HG02943 (cell line): ENCODE results near the gene RAB11FIP4.

Experiments used
- ATAC-seq: cut with Tn5 transposase; IDR thresholded peaks from one replicate; pipeline ENCODE4 v1.9.1; 2021; ENCODE audit warnings: mild to moderate bottlenecking, low read depth, moderate library complexity; ENCODE audit not compliant: unreplicated experiment

The RAB11FIP4 gene

DNA sequence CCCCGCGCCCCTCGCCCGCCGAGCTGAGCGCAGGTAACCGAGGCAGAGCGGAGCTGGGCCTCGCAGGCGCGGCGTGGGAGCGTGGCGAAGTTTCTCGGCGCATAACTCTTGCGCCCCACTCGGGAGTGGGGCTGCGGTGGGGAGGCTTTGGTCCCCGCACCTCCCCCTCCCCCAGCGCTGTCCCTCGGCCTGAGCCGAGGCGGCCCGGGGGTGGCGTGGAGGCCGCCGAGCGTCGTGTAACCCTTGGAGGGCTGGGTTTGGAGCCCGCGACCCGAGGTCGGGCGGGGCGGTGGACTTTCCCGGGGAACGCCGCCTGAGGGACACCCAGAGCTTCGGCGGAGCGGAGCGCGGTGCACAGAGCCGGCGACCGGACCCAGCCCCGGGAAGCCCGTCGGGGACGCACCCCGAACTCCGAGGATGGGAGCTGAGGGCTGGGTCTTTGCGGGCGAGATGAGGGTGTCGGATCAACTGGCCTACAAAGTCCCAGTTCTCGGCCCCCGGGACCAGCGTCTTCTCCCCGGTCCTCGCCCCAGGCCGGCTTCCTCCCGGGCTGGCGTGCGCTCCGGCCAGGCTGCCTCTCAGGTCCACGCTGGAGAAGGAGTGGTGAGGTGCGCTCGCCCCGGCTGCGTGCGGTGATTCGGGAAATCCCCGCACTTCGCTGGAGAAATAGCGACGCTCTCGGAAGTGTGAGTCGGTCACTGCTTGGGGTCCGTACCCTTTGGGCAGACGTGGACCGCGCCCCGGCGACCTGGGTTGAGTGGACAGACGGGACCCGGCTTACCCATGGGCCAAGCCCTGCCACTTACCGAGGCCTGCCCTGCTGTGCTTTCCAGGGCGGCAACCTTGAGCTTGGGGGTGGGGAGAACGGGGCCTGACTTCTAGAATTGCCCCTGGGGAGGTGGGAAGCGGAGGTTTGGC, 168.4 kb downstream of the RAB11FIP4 start:
- ATAC-seq = no peak

- ATAC-seq = no peak
Measured at GRCh38 chr17:31560616-31561235, 169.3 kb downstream of the RAB11FIP4 start.

GRCh38 chr17:31561469-31562375, 170.2 kb downstream of the RAB11FIP4 start:
- no peak for ATAC-seq

DNA sequence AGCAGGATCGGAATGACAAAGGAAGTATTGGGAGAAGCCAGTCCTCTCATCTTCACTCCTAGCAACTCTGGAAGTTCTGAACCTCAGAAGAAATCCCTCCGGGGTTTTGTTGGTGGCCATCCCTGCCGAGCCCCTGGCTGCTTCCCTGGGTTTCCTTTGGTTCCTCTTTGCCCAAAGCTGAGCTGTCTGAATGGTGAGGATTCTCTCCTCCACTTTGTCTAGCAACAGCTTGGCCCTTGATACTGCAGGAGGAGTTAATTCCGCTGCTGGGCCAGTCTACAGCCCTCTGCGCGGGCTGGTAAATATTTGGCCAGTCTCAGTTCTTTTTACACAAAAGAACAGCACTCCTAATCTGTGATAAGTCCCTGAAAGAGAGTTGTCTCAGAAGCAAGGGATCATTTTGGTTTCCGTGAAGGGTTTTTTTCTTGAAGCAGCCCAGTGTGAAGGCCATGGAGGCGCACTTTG, 170.9 kb downstream of the RAB11FIP4 start:
- no peak for ATAC-seq

GRCh38 chr17:31564291-31564690, 172.8 kb downstream of the RAB11FIP4 start:
- no peak for ATAC-seq

GRCh38 chr17:31564883-31565301, 173.4 kb downstream of the RAB11FIP4 start:
- ATAC-seq = no peak

DNA sequence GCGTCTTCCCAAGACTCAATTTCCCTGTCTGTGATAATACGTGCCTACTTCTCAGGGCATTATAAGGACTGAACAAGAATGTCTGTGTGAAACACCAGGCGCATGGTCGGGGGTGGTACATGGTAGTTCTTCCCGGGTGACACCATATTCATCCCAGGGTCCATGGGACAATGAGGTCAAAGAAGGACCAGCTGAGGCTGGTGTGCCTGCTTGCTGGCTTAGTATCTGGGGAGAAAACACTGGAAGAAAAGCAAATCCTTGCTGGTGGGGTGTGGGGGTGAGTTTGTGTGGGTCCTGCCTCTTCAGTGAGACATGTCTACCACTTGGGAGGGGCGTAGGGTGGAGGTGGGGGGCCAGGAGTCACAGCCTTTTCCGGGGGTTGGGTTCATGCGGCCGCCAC, 174.2 kb downstream of the RAB11FIP4 start:
- ATAC-seq = no peak

GRCh38 chr17:31566247-31566991, 174.9 kb downstream of the RAB11FIP4 start:
- ATAC-seq = no peak

- ATAC-seq = no peak
Measured at GRCh38 chr17:31566992-31567373, 175.5 kb downstream of the RAB11FIP4 start.

- no peak for ATAC-seq
Measured at GRCh38 chr17:31568121-31568520, 176.6 kb downstream of the RAB11FIP4 start.

DNA sequence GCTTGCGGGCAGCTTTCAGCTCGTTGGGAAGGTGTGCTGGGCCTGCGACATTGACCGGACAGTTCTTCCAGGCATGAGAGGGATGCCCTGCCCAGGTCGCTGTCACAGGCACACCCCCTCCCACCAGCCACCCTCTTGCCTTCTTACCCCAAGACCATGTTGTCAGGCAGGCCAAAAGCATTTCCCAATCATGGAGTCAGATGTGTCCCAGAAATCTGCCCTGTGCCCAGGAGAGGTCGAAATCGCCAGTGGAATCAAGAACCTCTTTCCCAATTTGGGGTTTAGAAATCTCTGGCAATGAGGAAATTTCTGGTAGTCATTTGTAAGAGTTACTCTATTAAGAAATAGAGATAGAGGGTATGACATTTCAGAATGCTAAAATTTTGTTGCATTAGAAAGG, 177.1 kb downstream of the RAB11FIP4 start:
- ATAC-seq = no peak

DNA sequence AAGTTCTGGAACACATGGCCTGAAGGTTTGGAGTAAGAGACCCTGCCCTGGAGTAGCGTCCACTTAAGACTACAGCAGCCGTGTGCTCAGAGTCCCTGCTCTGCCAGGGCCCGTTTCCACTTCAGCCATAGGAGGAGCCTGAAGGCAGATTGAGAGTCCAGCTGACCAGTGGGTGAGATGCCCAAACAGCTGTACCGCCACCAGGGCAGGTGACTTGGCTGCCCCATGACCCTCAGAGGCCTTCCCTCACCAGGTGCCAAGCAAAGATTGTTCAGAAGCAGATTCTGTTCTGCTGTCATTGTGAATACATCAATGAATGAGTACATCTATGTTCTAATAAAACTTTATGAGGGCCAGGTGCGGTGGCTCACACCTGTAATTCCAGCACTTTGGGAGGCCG, 178.8 kb downstream of the RAB11FIP4 start:
- no peak for ATAC-seq

DNA sequence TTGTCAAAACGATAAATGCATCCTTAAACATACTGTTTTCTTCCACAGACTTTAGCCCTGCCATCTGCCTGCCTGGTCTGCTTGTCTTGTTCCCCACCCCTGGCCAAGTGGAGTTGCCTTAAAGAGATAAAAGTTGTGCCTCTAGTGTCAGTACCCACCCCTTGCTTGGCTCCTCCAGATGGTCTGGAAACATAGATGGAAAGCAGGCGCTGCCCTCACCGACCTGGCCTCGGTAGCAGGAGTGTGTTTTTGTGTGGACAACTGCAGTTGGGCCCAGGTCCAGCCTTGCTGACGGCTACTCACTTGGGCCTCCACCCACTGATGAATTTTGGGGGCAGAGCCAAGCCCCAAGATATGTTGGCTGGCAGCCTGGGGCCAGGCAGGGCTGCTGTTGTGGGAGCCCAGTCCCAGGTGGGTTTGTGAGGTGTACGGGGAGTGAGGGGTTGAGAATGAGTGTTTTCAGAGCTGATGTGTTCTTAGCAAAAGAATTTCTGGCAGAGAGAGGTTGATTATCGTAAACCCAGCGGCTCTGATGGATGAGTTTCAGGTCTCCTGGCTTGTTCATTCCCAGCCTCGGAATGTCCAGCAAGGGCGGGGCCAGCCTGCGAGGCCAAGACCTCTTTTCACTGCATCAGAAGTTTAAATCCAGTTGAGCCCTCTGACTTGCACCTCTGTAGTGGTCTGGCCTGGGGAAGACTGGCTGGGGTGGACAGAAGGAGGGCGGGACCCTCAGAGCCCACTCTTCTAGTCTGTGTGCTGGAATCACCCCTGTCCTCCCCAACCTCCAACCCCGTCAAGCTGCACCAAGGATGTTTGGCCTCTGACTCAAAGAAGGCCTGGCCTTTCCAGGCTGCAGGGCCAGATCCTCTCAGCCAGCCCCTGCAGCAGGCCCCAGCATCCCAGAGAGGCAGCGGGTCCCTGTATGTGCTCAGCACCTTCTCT, 179.7 kb downstream of the RAB11FIP4 start:
- ATAC-seq = no peak

- no peak for ATAC-seq
Measured at GRCh38 chr17:31572341-31572740, 180.9 kb downstream of the RAB11FIP4 start.

DNA sequence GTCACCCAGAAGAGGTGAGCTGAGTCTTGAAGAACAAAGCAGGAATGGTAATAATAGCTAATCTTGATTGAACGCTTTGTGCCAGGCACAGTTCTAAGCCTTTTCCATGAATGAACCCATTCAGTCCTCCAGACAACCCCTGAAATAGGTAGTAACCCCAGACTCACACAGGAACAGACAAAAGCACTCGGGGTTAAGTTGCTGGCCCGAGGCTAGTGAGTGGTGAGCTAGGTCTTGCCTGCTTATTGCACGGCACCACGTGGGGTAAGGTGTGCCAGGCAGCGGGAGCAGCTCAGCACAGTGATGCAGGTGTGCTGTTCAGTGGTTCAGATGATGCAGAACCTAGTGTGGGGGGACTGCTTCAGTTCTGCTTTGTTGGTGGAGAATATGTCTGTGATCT, 181.6 kb downstream of the RAB11FIP4 start:
- no peak for ATAC-seq

GRCh38 chr17:31573861-31574260, 182.4 kb downstream of the RAB11FIP4 start:
- ATAC-seq = no peak

GRCh38 chr17:31574458-31574857, 183.0 kb downstream of the RAB11FIP4 start:
- no peak for ATAC-seq

DNA sequence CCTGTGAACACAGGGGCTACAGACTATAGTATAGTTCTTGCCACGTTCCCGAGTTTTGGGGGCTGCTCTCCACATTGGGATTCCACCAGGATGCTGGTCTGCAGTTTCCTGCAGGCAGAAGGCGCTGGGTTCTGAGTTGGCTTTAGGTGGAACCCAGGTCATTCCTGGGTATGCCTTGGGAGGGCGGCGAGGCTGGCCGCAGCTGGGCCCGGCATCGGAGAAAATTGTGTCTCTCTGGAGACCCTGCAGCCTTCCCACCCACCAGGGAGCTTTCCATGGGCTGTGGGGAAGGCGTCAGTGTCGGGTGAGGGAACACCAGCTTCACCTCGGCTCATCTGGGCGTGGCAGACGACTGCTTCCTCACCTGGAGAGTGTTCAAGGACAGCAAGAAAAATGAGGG, 183.6 kb downstream of the RAB11FIP4 start:
- no peak for ATAC-seq

GRCh38 chr17:31579265-31579664, 187.8 kb downstream of the RAB11FIP4 start:
- ATAC-seq = no peak
